ENCODE data around the gene XRN2. TPM values are rescaled to one million over a fixed set of nuclear protein-coding genes. Genes with fewer than 3 reads are reported as not detected.

Gene XRN2
- total RNA-seq, 1 experiment from 2014 or later, result 78.3 TPM

- H2AFZ ChIP-seq, result no peak overlapping the region
- no peaks in the 10 kb centered on the region for H3K36me3 ChIP-seq (ENCODE audit: low read depth)
- H3F3A ChIP-seq (ENCODE audit: insufficient read depth, low read depth), result no peaks in the 10 kb centered on the region
- H3K9me3 ChIP-seq (ENCODE audit: insufficient read depth, low read depth), result no peaks in the 10 kb centered on the region
- CTCF ChIA-PET, result no interaction called here
- no peaks in the 10 kb centered on the region for H4K20me1 ChIP-seq (ENCODE audit: insufficient read depth)
- no peak overlapping the region for H3K4me2 ChIP-seq
- no peaks in the 10 kb centered on the region for H3K9me2 ChIP-seq (ENCODE audit: insufficient read depth)
- H3K4me3 ChIP-seq, result no peak overlapping the region
- no TSS peak for BruUV-seq (replicated peaks)
- no peaks in the 10 kb centered on the region for H3K4me1 ChIP-seq (replicated peaks; ENCODE audit: insufficient read depth)
- H3K27me3 ChIP-seq (ENCODE audit: insufficient read depth, low read depth), result 0 out of 2 replicates have a peak, but pooled peaks cover 8% of the 10 kb centered on the region
- POLR2A ChIA-PET (ENCODE audit: unreplicated experiment), result no interaction called here
- DNase-seq, result no peak
- intact Hi-C loops (cut with micrococcal nuclease; ENCODE audit: unreplicated experiment), result no loop called here
- H3K79me2 ChIP-seq (ENCODE audit: low read depth), result no peaks in the 10 kb centered on the region
- TF ChIP-seq EZH2 (IDR thresholded peaks at IDR 0.05; ENCODE audit: low read depth) (no peak), CTCF (conservative IDR thresholded peaks at IDR 0.05) (no peak)
- H3K27ac ChIP-seq, result no peak overlapping the region
Observed at GRCh38 chr20:21286775-21287174, 16.4 kb upstream of the XRN2 start.

DNA sequence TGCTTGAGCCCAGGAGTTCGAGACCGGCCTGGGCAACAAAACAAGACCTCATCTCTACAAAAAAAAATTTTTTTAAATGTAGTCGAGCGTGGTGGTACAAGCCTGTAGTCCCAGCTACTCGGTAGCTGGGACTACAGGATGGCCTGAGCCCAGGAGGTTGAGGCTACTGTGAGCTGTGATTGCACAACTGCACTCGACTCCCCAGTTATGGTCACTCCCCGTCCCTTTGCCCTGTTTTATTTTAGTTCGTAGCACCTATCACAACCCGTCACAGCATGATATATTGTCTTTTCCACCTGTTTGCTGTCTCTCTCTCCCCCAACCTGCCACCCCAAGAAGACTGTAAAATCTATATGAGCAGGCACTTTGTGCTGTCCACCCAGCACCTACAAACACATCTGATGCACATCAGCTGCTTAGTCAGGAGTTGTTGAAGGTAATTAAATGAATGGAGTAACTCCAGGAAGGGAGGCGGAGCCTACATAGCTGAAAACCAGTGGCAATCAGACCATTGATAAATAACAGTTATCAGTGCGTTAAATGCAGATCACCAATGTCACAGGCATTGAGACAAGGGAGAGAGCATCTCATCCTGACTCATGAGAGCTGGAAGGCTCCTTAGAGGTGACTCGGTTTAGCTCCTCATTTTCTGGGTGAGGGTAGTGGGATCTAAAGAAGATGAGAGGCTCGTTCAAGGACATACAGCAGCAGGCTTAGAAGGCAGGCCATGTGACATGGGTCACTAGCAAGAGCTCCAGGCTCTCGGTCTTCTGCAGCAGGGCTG is 14.4 kb upstream of the XRN2 start:
- Histone ChIP-seq H3K36me3 (ENCODE audit: low read depth) (no peaks in the 10 kb centered on the region), H3K9me2 (ENCODE audit: insufficient read depth) (no peaks in the 10 kb centered on the region), H4K20me1 (ENCODE audit: insufficient read depth) (no peaks in the 10 kb centered on the region), H3K9me3 (ENCODE audit: insufficient read depth, low read depth) (no peaks in the 10 kb centered on the region), H3K27me3 (ENCODE audit: insufficient read depth, low read depth) (0 out of 2 replicates have a peak, but pooled peaks cover 8% of the 10 kb centered on the region), H3K79me2 (ENCODE audit: low read depth) (no peaks in the 10 kb centered on the region), H2AFZ (no peak overlapping the region), H3K27ac (no peak overlapping the region), H3K4me3 (no peak overlapping the region), H3K4me1 (replicated peaks; ENCODE audit: insufficient read depth) (no peaks in the 10 kb centered on the region), H3K4me2 (no peak overlapping the region), H3F3A (ENCODE audit: insufficient read depth, low read depth) (no peaks in the 10 kb centered on the region)
- intact Hi-C loops (cut with micrococcal nuclease; ENCODE audit: unreplicated experiment), result no loop called here
- BruUV-seq (replicated peaks), result no TSS peak
- POLR2A ChIA-PET (ENCODE audit: unreplicated experiment), result interaction anchor here (0.6 kb wide), 1 partner anchor 14 kb away, joined by 5 read pairs; no protein-coding TSS in a partner anchor
- DNase-seq, result no peak
- CTCF ChIA-PET, result no interaction called here
- no peak for TF ChIP-seq CTCF (conservative IDR thresholded peaks at IDR 0.05)

GRCh38 chr20:21289651-21290050 is 13.5 kb upstream of the XRN2 start:
- no peak overlapping the region for H2AFZ ChIP-seq
- POLR2A ChIA-PET (ENCODE audit: unreplicated experiment), result interaction anchor here (0.6 kb wide), 1 partner anchor 13 kb away, joined by 5 read pairs; no protein-coding TSS in a partner anchor
- intact Hi-C loops (cut with micrococcal nuclease; ENCODE audit: unreplicated experiment), result no loop called here
- H3K4me3 ChIP-seq, result no peak overlapping the region
- H3F3A ChIP-seq (ENCODE audit: insufficient read depth, low read depth), result no peaks in the 10 kb centered on the region
- H3K27me3 ChIP-seq (ENCODE audit: insufficient read depth, low read depth), result 0 out of 2 replicates have a peak, but pooled peaks cover 12% of the 10 kb centered on the region
- H3K36me3 ChIP-seq (ENCODE audit: low read depth), result no peaks in the 10 kb centered on the region
- H3K27ac ChIP-seq, result no peak overlapping the region
- no peaks in the 10 kb centered on the region for H3K4me1 ChIP-seq (replicated peaks; ENCODE audit: insufficient read depth)
- BruUV-seq (replicated peaks), result no TSS peak
- H3K9me3 ChIP-seq (ENCODE audit: insufficient read depth, low read depth), result no peaks in the 10 kb centered on the region
- TF ChIP-seq CTCF (conservative IDR thresholded peaks at IDR 0.05), result no peak
- no peak for TF ChIP-seq EZH2 (IDR thresholded peaks at IDR 0.05; ENCODE audit: low read depth)
- no peaks in the 10 kb centered on the region for H4K20me1 ChIP-seq (ENCODE audit: insufficient read depth)
- no peak overlapping the region for H3K4me2 ChIP-seq
- CTCF ChIA-PET, result no interaction called here
- no peak for DNase-seq
- no peaks in the 10 kb centered on the region for H3K79me2 ChIP-seq (ENCODE audit: low read depth)
- H3K9me2 ChIP-seq (ENCODE audit: insufficient read depth), result no peaks in the 10 kb centered on the region
